Fibroblast of the conjunctiva (primary cell): ENCODE results near the gene SAMM50.

Source experiments
- DNase-seq: peaks from one replicate; pipeline ENCODE4 v3.0.0-alpha.2; 2010; ENCODE audit warnings: low read depth

The SAMM50 gene

GRCh38 chr22:43955040-43955882 lies at the start of gene SAMM50:
Gene SAMM50, plus strand, starts transcription at chr22:43955442. Its CDS starts 136 bp downstream, at chr22:43955578.
- DNase-seq: peak; percentile 73

- DNase-seq: no peak
Observed at GRCh38 chr22:43905681-43906080, 49.6 kb upstream of the SAMM50 start.

- no peak for DNase-seq
Observed at GRCh38 chr22:43909708-43910107, 45.5 kb upstream of the SAMM50 start.

GRCh38 chr22:43910178-43910695 lies 45.0 kb upstream of the SAMM50 start:
- DNase-seq: no peak

GRCh38 chr22:43911351-43911750 lies 43.9 kb upstream of the SAMM50 start:
- no peak for DNase-seq

GRCh38 chr22:43917521-43917920 lies 37.7 kb upstream of the SAMM50 start:
- no peak for DNase-seq

GRCh38 chr22:43919106-43919973 lies 35.9 kb upstream of the SAMM50 start:
- DNase-seq: no peak

- DNase-seq: no peak
Observed at GRCh38 chr22:43921370-43921769, 33.9 kb upstream of the SAMM50 start.

- DNase-seq: no peak
Observed at GRCh38 chr22:43922123-43922522, 33.1 kb upstream of the SAMM50 start.

GRCh38 chr22:43923191-43923590 lies 32.1 kb upstream of the SAMM50 start:
- no peak for DNase-seq

GRCh38 chr22:43923631-43924464 lies 31.4 kb upstream of the SAMM50 start, which contains the start of gene PNPLA3:
Gene PNPLA3, plus strand, starts transcription at chr22:43923805. Its CDS starts 107 bp downstream, at chr22:43923912.
- DNase-seq: peak; percentile 76

- no peak for DNase-seq
Observed at GRCh38 chr22:43924877-43925276, 30.4 kb upstream of the SAMM50 start.

- no peak for DNase-seq
Observed at GRCh38 chr22:43925433-43926348, 29.6 kb upstream of the SAMM50 start.

GRCh38 chr22:43926349-43926710 lies 28.9 kb upstream of the SAMM50 start:
- DNase-seq: no peak

GRCh38 chr22:43928468-43928867 lies 26.8 kb upstream of the SAMM50 start:
- DNase-seq: no peak

GRCh38 chr22:43928908-43929307 lies 26.3 kb upstream of the SAMM50 start:
- DNase-seq: no peak

GRCh38 chr22:43931771-43932170 lies 23.5 kb upstream of the SAMM50 start:
- no peak for DNase-seq

GRCh38 chr22:43941449-43941848 lies 13.8 kb upstream of the SAMM50 start:
- DNase-seq: no peak

GRCh38 chr22:43944670-43945430 lies 10.4 kb upstream of the SAMM50 start:
- DNase-seq: no peak
